Measurements from ENCODE around the gene DSN1. TPM values are rescaled to one million over a fixed set of nuclear protein-coding genes. Genes with fewer than 3 reads are reported as not detected.

The DSN1 gene
- total RNA-seq, 1 experiment from 2014 or later, result 27.9 TPM

- Histone ChIP-seq H4K20me1 (ENCODE audit: insufficient read depth) (no peaks in the 10 kb centered on the region), H3K27ac (ENCODE audit: low read depth, low read length) (no peak overlapping the region), H2AFZ (ENCODE audit: low read depth, low read length, poor library complexity, severe bottlenecking) (no peak overlapping the region), H3K36me3 (ENCODE audit: control insufficient read depth in 1 of 2, insufficient read depth in 2 of 2, low read length in 2 of 2) (peaks cover 27 to 31% of the 10 kb centered on the region in 2 experiments), H3K79me2 (ENCODE audit: insufficient read depth, low read length) (no peaks in the 10 kb centered on the region), H3K4me1 (ENCODE audit: control insufficient read depth in 1 of 2, insufficient read depth in 2 of 2, low read length in 2 of 2) (peaks cover 0 to 2% of the 10 kb centered on the region in 2 experiments; a peak in 1 of 4 replicates), H3K9me3 (ENCODE audit: control insufficient read depth in 1 of 2, insufficient read depth in 1 of 2, low read depth in 1 of 2, low read length in 2 of 2) (no peaks in the 10 kb centered on the region), H3K4me3 (replicated peaks in 1 of 2; ENCODE audit: low read depth in 1 of 2, low read length in 2 of 2) (no peak overlapping the region), H3K9me2 (ENCODE audit: insufficient read depth) (no peaks in the 10 kb centered on the region), H3K4me2 (ENCODE audit: low read length) (no peak overlapping the region), H3K27me3 (ENCODE audit: insufficient read depth, low read length) (no peaks in the 10 kb centered on the region), H3K9ac (ENCODE audit: low read length) (no peak overlapping the region)
- no peak for DNase-seq (ENCODE audit: low read depth, low spot score)
- RAD21 ChIA-PET (ENCODE audit: low non-redundant PET in 1 of 2, low total read pairs in 2 of 2, uncharacterized antibody in 2 of 2, unreplicated experiment in 2 of 2), result no interaction called here
- ATAC-seq, result no peak
- CTCF ChIA-PET, result interaction anchor here (1.5 kb wide), 1 partner anchor 12 kb away, joined by 8 read pairs; no protein-coding TSS in a partner anchor
- no peak for TF ChIP-seq YY1 (IDR thresholded peaks at IDR 0.05; ENCODE audit: extremely low read depth, insufficient replicate concordance, low read depth, low read length)
- TF ChIP-seq MAX (IDR thresholded peaks at IDR 0.05), result no peak
- no peak for TF ChIP-seq TCF7L2 (IDR thresholded peaks at IDR 0.05; ENCODE audit: borderline replicate concordance, extremely low read depth, insufficient read depth, insufficient read length)
- TF ChIP-seq POLR2A (IDR thresholded peaks at IDR 0.05; ENCODE audit: borderline replicate concordance, extremely low read depth, insufficient read depth, insufficient read length), result no peak
- no peak for TF ChIP-seq EZH2phosphoT487 (IDR thresholded peaks at IDR 0.05; ENCODE audit: borderline replicate concordance)
- TF ChIP-seq CEBPB (IDR thresholded peaks at IDR 0.05; ENCODE audit: low read depth), result no peak
- TF ChIP-seq ZNF274 (IDR thresholded peaks at IDR 0.05; ENCODE audit: low read depth, low read length), result no peak
- no peak for TF ChIP-seq SRF (IDR thresholded peaks at IDR 0.05; ENCODE audit: low read depth)
- TF ChIP-seq ELF1 (IDR thresholded peaks at IDR 0.05; ENCODE audit: borderline replicate concordance, low read depth), result no peak
- no peak for TF ChIP-seq ZFX (IDR thresholded peaks at IDR 0.05)
- intact Hi-C loops (cut with micrococcal nuclease), result no loop called here
- POLR2A ChIA-PET, result no interaction called here
- no TSS peak for BruUV-seq (replicated peaks)
These were observed 22.6 kb upstream of the DSN1 start for GRCh38 chr20:36796117-36796516.

GRCh38 chr20:36795691-36796090 lies 22.1 kb upstream of the DSN1 start:
- intact Hi-C loops (cut with micrococcal nuclease), result no loop called here
- Histone ChIP-seq H3K36me3 (ENCODE audit: control insufficient read depth in 1 of 2, insufficient read depth in 2 of 2, low read length in 2 of 2) (peaks cover 24 to 31% of the 10 kb centered on the region in 2 experiments), H4K20me1 (ENCODE audit: insufficient read depth) (no peaks in the 10 kb centered on the region), H3K27me3 (ENCODE audit: insufficient read depth, low read length) (no peaks in the 10 kb centered on the region), H3K4me3 (replicated peaks in 1 of 2; ENCODE audit: low read depth in 1 of 2, low read length in 2 of 2) (no peak overlapping the region), H3K9me2 (ENCODE audit: insufficient read depth) (no peaks in the 10 kb centered on the region), H3K4me2 (ENCODE audit: low read length) (no peak overlapping the region), H3K79me2 (ENCODE audit: insufficient read depth, low read length) (no peaks in the 10 kb centered on the region), H3K27ac (ENCODE audit: low read depth, low read length) (no peak overlapping the region), H2AFZ (ENCODE audit: low read depth, low read length, poor library complexity, severe bottlenecking) (no peak overlapping the region), H3K9ac (ENCODE audit: low read length) (no peak overlapping the region), H3K4me1 (ENCODE audit: control insufficient read depth in 1 of 2, insufficient read depth in 2 of 2, low read length in 2 of 2) (peaks cover 0 to 2% of the 10 kb centered on the region in 2 experiments; a peak in 1 of 4 replicates), H3K9me3 (ENCODE audit: control insufficient read depth in 1 of 2, insufficient read depth in 1 of 2, low read depth in 1 of 2, low read length in 2 of 2) (no peaks in the 10 kb centered on the region)
- RAD21 ChIA-PET (ENCODE audit: low non-redundant PET in 1 of 2, low total read pairs in 2 of 2, uncharacterized antibody in 2 of 2, unreplicated experiment in 2 of 2), result no interaction called here
- DNase-seq (ENCODE audit: low read depth, low spot score) (no peak), ATAC-seq (no peak)
- CTCF ChIA-PET, result interaction anchor here (1.5 kb wide), 1 partner anchor 13 kb away, joined by 8 read pairs; no protein-coding TSS in a partner anchor
- no TSS peak for BruUV-seq (replicated peaks)
- TF ChIP-seq ZFX (IDR thresholded peaks at IDR 0.05) (no peak), POLR2A (IDR thresholded peaks at IDR 0.05; ENCODE audit: borderline replicate concordance, extremely low read depth, insufficient read depth, insufficient read length) (no peak), SIN3A (IDR thresholded peaks at IDR 0.05; ENCODE audit: low read depth) (no peak), EZH2 (IDR thresholded peaks at IDR 0.05) (no peak), FOSL1 (IDR thresholded peaks at IDR 0.05; ENCODE audit: low read depth) (no peak), ATF3 (IDR thresholded peaks at IDR 0.05) (no peak), CBX3 (IDR thresholded peaks at IDR 0.05; ENCODE audit: low read depth) (no peak), ZNF274 (IDR thresholded peaks at IDR 0.05; ENCODE audit: low read depth, low read length) (no peak), ZBTB33 (IDR thresholded peaks at IDR 0.05; ENCODE audit: extremely low read depth, insufficient replicate concordance, low read length) (no peak), TCF7L2 (IDR thresholded peaks at IDR 0.05; ENCODE audit: borderline replicate concordance, extremely low read depth, insufficient read depth, insufficient read length) (no peak), JUND (IDR thresholded peaks at IDR 0.05) (no peak), RAD21 (IDR thresholded peaks at IDR 0.05; ENCODE audit: low read depth) (no peak), EZH2phosphoT487 (IDR thresholded peaks at IDR 0.05; ENCODE audit: borderline replicate concordance) (no peak)
- POLR2A ChIA-PET, result no interaction called here
